Adipocyte (in vitro differentiated cells): ENCODE results near the gene DCLRE1B.

Source experiments
- DNase-seq: peaks from one replicate; pipeline ENCODE4 v3.0.0-alpha.2; 2015; ENCODE audit warnings: low read depth
- H3K27me3 ChIP-seq: replicated peaks from 2 replicates; pipeline ENCODE4 v1.7.0; 2013; ENCODE audit warnings: mild to moderate bottlenecking, low read length, moderate library complexity; ENCODE audit not compliant: control insufficient read depth, insufficient read depth
- H3K36me3 ChIP-seq: 2 replicates; pipeline ENCODE4 v1.7.0; 2013; ENCODE audit warnings: low read length, mild to moderate bottlenecking, moderate library complexity; ENCODE audit not compliant: control insufficient read depth, insufficient read depth, severe bottlenecking
- H3K4me1 ChIP-seq: 2 replicates; pipeline ENCODE4 v1.7.0; 2013; ENCODE audit warnings: mild to moderate bottlenecking, low read length, moderate library complexity; ENCODE audit not compliant: control insufficient read depth, insufficient read depth
- H3K4me3 ChIP-seq: 2 replicates; pipeline ENCODE4 v1.7.0; 2013; ENCODE audit warnings: mild to moderate bottlenecking, low read length, moderate library complexity
- H3K9ac ChIP-seq: 2 replicates; pipeline ENCODE4 v1.7.0; 2013; ENCODE audit warnings: mild to moderate bottlenecking, low read length, moderate library complexity
- H3K9me3 ChIP-seq: 2 replicates; pipeline ENCODE4 v1.7.0; 2013; ENCODE audit warnings: mild to moderate bottlenecking, low read length, moderate library complexity; ENCODE audit not compliant: control insufficient read depth

Gene DCLRE1B

DNA sequence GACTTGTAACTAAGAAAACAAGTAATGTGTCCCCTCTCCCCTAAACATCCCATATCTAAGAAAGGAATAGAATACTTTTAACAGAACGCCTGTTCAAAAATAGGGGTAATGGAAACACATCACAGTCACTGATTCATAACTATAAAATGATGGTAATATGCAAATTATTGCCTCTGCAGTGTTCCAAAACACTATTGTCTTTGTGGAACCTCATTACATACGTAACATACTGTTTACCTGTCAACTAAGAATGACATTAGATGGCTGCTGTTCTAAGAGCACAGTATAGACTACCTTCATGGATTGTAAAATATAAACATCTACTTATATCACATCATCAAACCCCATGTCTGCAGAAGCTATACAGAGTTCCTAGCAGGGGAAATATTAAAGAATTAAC, 14.3 kb upstream of the DCLRE1B start:
- no peaks in the 10 kb centered on the region for H3K9me3 ChIP-seq
- DNase-seq, result no peak
- no peak overlapping the region for H3K4me3 ChIP-seq

DNA sequence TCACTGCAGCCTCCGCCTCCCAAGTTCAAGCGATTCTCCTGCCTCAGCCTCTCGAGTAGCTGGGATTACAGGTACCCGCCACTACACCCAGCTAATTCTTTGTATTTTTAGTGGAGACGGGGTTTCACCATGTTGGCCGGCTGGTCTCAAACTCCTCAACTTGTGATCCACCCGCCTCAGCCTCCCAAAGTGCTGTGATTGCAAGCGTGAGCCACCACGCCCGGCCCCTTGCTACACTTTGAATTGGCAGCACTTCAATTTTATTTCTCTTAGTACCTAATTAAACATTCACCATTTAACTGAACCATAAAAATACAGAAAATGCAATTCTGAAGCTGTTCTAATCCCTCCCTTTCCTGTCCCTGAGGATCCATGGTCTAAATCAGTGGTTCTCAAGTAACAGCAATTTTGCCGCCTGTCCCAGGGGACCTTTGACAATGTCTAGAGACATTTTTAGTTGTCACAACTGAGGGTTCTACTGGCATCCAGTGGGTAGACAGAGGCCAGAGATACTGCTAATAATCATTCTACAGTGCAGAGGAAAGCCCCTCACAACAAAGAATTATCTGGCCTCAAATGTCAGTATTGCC, 13.4 kb upstream of the DCLRE1B start:
- H3K4me1 ChIP-seq, result no peaks in the 10 kb centered on the region
- no peak for DNase-seq

More for the DNA sequence above, 14.3 kb upstream of the DCLRE1B start:
- no peaks in the 10 kb centered on the region for H3K27me3 ChIP-seq
- H3K9ac ChIP-seq, result no peak overlapping the region
- peaks cover 12% of the 10 kb centered on the region for H3K36me3 ChIP-seq
- no peaks in the 10 kb centered on the region for H3K4me1 ChIP-seq

DNA sequence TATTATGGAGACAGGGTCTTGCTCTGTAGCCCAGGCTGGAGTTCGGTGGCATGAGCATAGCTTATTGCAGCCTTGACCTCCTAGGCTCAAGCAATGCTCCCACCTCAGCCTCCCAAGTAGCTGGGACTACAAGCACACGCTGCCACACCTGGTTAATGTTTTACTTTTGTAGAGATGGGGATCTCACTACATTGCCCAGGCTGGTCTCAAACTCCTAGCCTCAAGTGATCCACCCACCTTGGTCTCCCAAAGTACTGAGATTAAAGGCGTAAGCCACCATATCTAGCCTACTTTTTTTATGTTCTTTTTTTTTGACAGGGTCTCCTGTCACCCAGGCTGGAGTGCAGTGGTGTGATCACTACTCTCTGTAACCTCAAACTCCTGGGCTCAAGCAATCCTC, 11.9 kb upstream of the DCLRE1B start:
- H3K9ac ChIP-seq, result no peak overlapping the region
- no peak for DNase-seq
- no peaks in the 10 kb centered on the region for H3K9me3 ChIP-seq
- no peaks in the 10 kb centered on the region for H3K4me1 ChIP-seq
- H3K36me3 ChIP-seq, result peaks cover 34% of the 10 kb centered on the region
- H3K4me3 ChIP-seq, result no peak overlapping the region
- H3K27me3 ChIP-seq, result no peaks in the 10 kb centered on the region

More for the DNA sequence above, 13.4 kb upstream of the DCLRE1B start:
- Histone ChIP-seq H3K27me3 (no peaks in the 10 kb centered on the region), H3K9ac (no peak overlapping the region), H3K4me3 (no peak overlapping the region), H3K9me3 (no peaks in the 10 kb centered on the region), H3K36me3 (peaks cover 21% of the 10 kb centered on the region)

DNA sequence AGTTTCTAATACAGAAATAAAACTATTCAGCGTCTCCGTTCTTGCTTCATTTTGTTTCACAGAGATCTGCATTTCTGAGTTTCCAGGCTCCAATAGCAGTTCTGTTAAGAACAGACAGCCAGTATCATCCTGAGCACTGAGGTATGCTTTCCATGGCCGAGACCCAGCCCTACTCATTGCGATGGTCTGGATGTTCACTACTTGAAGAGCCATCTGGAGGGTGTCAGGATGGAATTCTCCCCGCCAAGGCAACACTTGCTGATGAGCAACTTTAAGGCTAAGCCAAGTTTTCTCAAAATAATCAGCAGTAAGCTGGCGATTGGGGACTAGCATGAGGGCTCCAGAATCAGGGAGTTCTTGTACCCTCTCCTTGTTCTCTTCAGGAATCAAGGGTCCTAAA, 10.0 kb upstream of the DCLRE1B start:
- DNase-seq, result no peak
- Histone ChIP-seq H3K27me3 (no peaks in the 10 kb centered on the region), H3K36me3 (peaks cover 45% of the 10 kb centered on the region), H3K4me3 (no peak overlapping the region), H3K4me1 (peaks cover 17% of the 10 kb centered on the region), H3K9me3 (no peaks in the 10 kb centered on the region), H3K9ac (no peak overlapping the region)

DNA sequence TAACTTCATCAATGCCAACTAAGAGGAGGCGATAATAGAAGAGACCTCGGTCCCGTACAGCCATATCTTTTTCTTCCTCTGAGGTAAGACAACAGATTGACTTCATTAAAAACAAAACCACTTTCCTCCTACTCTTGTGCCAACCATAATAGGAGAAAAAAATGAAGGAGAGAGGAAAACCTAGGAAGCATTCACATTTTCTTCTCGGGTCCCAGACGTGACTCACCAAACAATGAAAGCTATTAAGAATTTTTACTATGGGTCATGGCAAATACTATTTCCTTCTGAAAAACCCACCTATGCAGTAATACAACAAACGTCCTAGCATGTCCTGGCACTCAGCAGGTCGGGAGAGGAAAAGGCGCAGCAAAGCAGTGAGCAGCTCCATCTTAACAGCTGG, 9.2 kb upstream of the DCLRE1B start:
- no peak for DNase-seq
- Histone ChIP-seq H3K9ac (no peak overlapping the region), H3K9me3 (no peaks in the 10 kb centered on the region), H3K27me3 (no peaks in the 10 kb centered on the region), H3K4me3 (no peak overlapping the region), H3K4me1 (peaks cover 18% of the 10 kb centered on the region), H3K36me3 (peaks cover 47% of the 10 kb centered on the region)

DNA sequence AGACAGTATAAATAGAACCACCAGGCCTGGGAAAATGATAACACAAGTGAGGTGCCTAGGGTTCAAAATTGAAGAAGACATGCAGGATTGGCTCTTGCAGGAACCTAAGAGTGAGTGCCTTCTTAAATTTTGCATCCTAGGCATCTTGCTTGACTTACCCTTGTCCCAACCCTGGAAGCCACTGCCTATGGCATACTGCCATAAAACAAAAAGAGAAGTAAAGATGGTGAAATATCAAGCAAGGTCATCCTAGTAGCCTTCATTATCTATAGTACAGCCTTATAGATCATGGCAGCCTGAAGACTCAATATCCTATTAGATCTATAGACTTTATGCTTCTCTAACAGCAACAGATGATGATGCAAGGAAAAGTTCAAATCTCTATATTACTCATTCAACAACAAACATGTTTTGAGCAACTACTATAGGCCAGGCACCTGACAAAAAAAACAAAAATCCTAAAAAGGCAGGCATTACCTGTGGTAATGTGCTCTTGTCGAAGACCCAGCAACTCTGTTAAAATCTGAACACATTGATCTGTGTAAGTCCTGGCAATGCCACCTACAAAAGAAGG, 6.8 kb upstream of the DCLRE1B start:
- Histone ChIP-seq H3K9me3 (no peaks in the 10 kb centered on the region), H3K36me3 (peaks cover 47% of the 10 kb centered on the region), H3K9ac (no peak overlapping the region), H3K4me1 (peaks cover 18% of the 10 kb centered on the region), H3K27me3 (no peaks in the 10 kb centered on the region), H3K4me3 (no peak overlapping the region)
- no peak for DNase-seq

DNA sequence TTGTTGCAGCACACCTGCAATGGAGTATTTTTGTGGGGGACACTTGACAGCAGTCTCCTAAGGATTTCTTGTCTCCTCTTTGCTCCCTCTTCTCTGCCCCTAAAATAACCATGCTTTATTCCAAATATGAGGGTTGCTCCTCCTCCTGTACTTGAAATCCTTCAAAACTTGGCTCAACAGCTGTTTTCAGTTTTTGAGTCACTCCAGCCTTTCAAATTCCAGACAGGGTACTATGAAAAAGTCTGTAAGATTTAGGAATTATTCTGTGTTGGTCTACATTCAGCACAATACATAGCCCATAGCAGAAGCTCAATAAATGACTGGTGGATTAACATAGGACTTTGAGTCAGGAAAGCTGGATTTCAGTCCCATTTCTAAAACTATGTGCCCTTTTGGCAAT, 6.0 kb upstream of the DCLRE1B start:
- Histone ChIP-seq H3K27me3 (no peaks in the 10 kb centered on the region), H3K9me3 (no peaks in the 10 kb centered on the region), H3K4me3 (peak overlapping the region; percentile 6), H3K4me1 (peaks cover 26% of the 10 kb centered on the region), H3K9ac (peak overlapping the region; percentile 43), H3K36me3 (peaks cover 47% of the 10 kb centered on the region)
- peak; percentile 82 for DNase-seq

DNA sequence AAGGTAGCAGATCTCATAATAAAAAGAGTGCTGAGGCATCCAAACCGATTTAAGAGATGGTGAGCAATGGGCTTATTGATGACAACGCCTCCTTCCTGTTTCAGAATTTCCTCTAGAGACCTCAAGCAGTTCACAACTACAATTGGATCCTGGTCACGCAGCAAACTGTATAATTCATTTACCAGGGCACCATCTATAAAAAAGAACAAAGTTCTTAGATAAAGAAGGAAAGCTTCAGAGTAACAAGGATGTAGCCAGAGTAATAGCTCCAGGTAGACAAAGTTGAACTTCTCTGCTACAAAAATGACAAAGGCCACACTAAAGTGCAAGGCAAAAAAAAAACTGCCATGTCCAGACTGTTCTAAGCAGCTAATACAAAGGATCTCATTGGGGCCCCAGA, 3.9 kb upstream of the DCLRE1B start:
- no peak overlapping the region for H3K9ac ChIP-seq
- H3K4me1 ChIP-seq, result peaks cover 32% of the 10 kb centered on the region
- no peaks in the 10 kb centered on the region for H3K27me3 ChIP-seq
- H3K36me3 ChIP-seq, result peaks cover 31% of the 10 kb centered on the region
- no peak overlapping the region for H3K4me3 ChIP-seq
- DNase-seq, result no peak
- H3K9me3 ChIP-seq, result no peaks in the 10 kb centered on the region

DNA sequence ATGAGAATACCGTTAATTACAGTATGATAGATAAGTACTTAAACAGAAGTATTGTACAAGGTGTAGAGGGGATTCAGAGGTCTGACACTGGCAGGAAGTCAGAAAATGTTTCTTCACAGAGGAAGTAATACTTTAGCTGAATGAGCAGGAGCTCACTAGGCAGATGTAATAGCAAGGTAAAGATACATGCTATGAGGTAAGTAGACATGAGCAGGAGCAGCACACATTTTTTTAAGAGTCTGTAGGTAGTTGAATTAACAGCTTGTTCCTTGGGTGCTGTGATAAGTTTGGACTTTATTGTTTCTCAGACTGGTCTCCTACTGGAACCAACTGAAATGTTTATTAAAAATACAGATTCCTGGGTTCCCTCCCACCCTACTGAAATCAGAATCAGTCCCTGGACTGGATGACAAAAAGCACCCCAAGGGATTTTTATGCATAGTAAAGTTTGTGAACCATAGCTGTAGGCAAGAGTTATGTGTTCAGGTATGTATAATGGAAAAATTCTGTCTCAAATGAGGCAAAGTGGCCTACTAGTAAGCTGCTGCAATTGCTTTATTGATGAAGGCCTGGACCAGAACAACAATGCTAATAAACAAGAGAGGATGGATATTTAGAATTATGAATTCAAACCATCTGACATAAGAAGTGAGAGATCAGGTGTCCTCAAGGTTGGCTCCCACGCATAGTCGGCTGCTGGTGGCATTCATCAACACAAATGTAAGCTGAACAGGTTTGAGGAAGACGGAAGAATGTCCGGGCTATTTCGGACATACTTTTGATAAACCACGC, 1.4 kb upstream of the DCLRE1B start:
- peaks cover 28% of the 10 kb centered on the region for H3K4me1 ChIP-seq
- peak; percentile 8 for DNase-seq
- peak overlapping the region; percentile 92 for H3K9ac ChIP-seq
- H3K9me3 ChIP-seq, result no peaks in the 10 kb centered on the region
- peaks cover 18% of the 10 kb centered on the region for H3K36me3 ChIP-seq
- H3K4me3 ChIP-seq, result peak overlapping the region; percentile 89
- no peaks in the 10 kb centered on the region for H3K27me3 ChIP-seq

DNA sequence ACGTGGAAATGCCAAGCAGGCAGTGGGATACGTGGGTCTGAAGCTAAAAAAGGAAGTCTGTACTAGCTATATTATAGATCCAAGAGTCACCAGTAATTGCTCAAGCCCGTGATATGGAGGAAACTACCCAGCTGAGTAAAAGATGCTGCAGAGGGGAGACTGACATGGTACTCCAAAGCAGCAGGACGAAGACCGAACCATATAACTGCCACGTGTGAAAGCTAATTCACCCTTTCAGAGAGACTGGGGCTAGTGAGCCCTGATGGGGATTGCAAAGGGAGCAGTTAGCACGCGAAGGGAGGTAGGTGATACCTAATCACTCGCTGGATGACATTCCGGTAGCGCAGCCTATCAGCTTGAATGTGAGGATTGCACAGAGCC, 843 bp upstream of the DCLRE1B start:
- Histone ChIP-seq H3K36me3 (peaks cover 21% of the 10 kb centered on the region), H3K27me3 (no peaks in the 10 kb centered on the region), H3K9me3 (no peaks in the 10 kb centered on the region), H3K9ac (peak overlapping the region; percentile 92), H3K4me1 (peaks cover 23% of the 10 kb centered on the region), H3K4me3 (peak overlapping the region; percentile 89)
- no peak for DNase-seq

DNA sequence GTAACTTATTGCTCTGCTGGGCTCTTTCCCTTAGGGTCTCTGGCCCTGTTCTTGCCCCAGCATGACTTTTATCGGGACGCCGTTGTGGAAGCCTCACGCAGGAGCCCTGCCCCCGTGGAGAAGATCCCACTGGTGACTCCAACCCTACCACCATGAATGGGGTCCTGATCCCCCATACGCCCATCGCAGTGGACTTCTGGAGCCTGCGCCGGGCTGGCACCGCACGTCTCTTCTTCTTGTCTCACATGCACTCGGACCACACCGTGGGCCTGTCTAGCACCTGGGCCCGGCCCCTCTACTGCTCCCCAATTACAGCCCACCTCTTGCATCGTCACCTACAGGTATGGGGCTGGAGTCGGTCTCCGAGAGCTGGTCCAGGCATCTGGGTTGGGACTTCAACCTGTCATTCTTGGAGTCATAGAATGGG, 322 bp downstream of the DCLRE1B start:
- Histone ChIP-seq H3K9ac (peak overlapping the region; percentile 92), H3K27me3 (no peaks in the 10 kb centered on the region), H3K4me3 (peak overlapping the region; percentile 89), H3K36me3 (peaks cover 13% of the 10 kb centered on the region), H3K9me3 (no peaks in the 10 kb centered on the region), H3K4me1 (peaks cover 14% of the 10 kb centered on the region)
- DNase-seq, result no peak
